ENCODE measurements around the gene POP7. TPM values are rescaled to one million over a fixed set of nuclear protein-coding genes. Genes with fewer than 3 reads are reported as not detected.
"Not testable (repeated sequence)": the region's sequence is repeated elsewhere in the genome, so short reads cannot be mapped to it uniquely, and the experiment has no call there.

Gene POP7
- total and polyA plus RNA-seq, 8 donors: 23.3 to 70.1 (median 38.7) TPM; not detected in 1

DNA sequence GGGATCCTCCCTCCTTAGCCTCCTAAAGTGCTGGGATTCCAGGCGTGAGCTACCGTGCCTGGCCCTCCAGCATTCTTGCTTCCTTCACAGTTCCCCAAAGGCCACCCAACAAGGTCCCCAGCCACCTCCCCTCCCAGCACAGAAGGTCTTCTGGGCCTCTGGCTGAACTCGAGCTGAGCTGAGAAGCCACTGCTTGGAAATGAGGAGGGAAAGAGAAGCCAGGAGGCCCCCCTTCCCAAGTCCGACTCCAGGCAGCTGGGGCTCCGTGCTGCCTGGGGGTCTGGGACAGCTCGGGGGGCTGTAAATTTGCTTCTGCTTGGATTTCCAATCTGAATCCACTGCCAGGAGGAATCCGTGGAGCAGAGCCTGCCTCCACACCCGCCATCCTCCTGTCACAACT lies 8.8 kb downstream of the POP7 start:
- Histone ChIP-seq H3K27me3 (peaks cover 0 to 19% (median 8%) of the 10 kb centered on the region in 3 donors), H3K9me3 (peaks cover 0 to 7% (median 0%) of the 10 kb centered on the region in 4 donors), H3K4me3 (no peak overlapping the region), H3K27ac (no peak overlapping the region), H3K36me3 (no peaks in the 10 kb centered on the region), H3K4me1 (no peaks in the 10 kb centered on the region)
- DNase-seq: no peak
- TF ChIP-seq POLR2AphosphoS5 (IDR thresholded peaks at IDR 0.05) (no peak), EP300 (IDR thresholded peaks at IDR 0.05) (no peak), POLR2A (IDR thresholded peaks at IDR 0.05) (no peak)
- TF ChIP-seq, protein P1, sequence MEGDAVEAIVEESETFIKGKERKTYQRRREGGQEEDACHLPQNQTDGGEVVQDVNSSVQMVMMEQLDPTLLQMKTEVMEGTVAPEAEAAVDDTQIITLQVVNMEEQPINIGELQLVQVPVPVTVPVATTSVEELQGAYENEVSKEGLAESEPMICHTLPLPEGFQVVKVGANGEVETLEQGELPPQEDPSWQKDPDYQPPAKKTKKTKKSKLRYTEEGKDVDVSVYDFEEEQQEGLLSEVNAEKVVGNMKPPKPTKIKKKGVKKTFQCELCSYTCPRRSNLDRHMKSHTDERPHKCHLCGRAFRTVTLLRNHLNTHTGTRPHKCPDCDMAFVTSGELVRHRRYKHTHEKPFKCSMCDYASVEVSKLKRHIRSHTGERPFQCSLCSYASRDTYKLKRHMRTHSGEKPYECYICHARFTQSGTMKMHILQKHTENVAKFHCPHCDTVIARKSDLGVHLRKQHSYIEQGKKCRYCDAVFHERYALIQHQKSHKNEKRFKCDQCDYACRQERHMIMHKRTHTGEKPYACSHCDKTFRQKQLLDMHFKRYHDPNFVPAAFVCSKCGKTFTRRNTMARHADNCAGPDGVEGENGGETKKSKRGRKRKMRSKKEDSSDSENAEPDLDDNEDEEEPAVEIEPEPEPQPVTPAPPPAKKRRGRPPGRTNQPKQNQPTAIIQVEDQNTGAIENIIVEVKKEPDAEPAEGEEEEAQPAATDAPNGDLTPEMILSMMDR (IDR thresholded peaks at IDR 0.05): no peak
- 75 to 78% (median 76%) methylated on average over 7 to 8 of the region's 8 CpGs for WGBS, 5 donors
- intact Hi-C loops (cut with DNase I; ENCODE audit: low total_unique reads): no loop called here

DNA sequence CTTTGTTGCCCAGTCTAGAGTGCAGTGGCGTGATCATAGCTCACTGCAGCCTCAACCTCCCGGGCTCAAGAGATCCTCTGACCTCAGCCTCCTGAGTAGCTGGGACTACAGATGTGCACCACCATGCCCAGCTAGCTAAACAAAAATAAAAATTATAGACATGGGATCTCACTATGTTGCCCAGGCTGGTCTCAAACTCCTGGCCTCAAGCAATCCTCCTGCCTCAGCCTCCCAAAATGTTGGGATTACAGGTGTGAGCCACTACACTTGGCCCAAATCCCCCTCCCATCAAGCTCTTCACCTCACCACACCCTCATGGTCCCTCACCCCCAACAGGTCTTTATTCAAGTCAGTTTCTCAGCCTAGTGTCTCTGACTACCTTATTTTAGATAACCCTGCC lies 11.2 kb downstream of the POP7 start:
- DNase-seq; H3K36me3 ChIP-seq; H3K9me3 ChIP-seq; H3K4me3 ChIP-seq; intact Hi-C loops (cut with DNase I; ENCODE audit: low total_unique reads); H3K27ac ChIP-seq: not testable (repeated sequence)
- Histone ChIP-seq H3K27me3 (peaks cover 7 to 43% (median 29%) of the 10 kb centered on the region in 3 donors), H3K4me1 (peaks cover 8 to 12% (median 10%) of the 10 kb centered on the region in 4 donors)
- WGBS, 5 donors: 86 to 100% (median 90%) methylated on average over 2 of the region's 2 CpGs

DNA sequence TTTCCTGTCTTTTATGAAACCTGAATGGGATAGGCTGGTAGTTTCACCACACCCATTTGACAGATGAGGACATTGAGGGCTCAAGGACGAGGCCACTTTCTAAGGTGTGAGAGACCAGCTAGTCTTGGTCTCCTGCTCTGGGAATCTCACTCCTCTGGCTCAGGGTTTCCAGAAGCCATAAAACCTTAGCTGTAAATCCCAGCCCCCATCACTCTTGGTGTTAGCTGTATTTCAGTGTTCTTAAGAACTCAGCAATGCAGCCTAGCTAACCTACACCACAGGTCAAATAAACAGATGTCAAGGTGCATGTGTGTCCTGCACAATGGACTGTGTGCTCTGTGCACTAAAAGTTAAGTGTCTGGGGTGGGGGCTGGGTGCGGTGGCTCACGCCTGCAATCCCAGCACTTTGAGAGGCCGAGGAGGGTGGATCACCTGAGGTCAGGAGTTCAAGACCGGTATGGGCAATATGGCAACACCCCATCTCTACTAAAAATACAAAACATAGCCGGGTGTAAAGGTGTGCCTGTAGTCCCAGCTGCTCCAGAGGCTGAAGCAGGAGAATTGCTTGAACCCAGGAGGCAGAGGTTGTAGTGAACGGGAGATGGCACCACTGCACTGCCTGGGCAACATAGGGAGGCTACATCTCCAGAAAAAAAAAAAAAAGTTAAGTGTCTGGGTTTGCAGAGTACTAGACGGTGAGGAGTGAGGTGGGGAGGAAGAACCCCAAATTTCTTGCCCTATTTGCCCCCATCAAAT lies 13.8 kb downstream of the POP7 start:
- no peak overlapping the region for H3K27ac ChIP-seq
- DNase-seq: no peak
- peaks cover 8 to 12% (median 10%) of the 10 kb centered on the region in 4 donors for H3K4me1 ChIP-seq
- no peak for TF ChIP-seq POLR2AphosphoS5 (IDR thresholded peaks at IDR 0.05)
- TF ChIP-seq POLR2A (IDR thresholded peaks at IDR 0.05): no peak
- TF ChIP-seq, protein P1 (IDR thresholded peaks at IDR 0.05): no peak
- TF ChIP-seq EP300 (IDR thresholded peaks at IDR 0.05): no peak
- H3K9me3 ChIP-seq: peaks cover 0 to 7% (median 0%) of the 10 kb centered on the region in 4 donors
- H3K4me3 ChIP-seq: no peak overlapping the region
- WGBS, 5 donors: 31 to 50% (median 39%) methylated on average over 8 of the region's 8 CpGs
- H3K27me3 ChIP-seq: peaks cover 7 to 69% (median 37%) of the 10 kb centered on the region in 3 donors
- intact Hi-C loops (cut with DNase I; ENCODE audit: low total_unique reads): no loop called here
- no peaks in the 10 kb centered on the region for H3K36me3 ChIP-seq

DNA sequence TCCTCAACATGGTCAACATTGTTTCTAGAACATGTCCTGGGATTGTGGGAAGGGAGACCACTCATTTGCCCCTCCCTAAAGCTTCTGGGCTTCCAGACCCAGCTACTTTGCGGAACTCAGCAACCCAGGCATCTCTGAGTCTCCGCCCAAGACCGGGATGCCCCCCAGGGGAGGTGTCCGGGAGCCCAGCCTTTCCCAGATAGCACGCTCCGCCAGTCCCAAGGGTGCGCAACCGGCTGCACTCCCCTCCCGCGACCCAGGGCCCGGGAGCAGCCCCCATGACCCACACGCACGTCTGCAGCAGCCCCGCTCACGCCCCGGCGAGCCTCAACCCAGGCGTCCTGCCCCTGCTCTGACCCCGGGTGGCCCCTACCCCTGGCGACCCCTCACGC lies 14.4 kb downstream of the POP7 start, which contains the start of gene EPO:
TSS of gene EPO (plus strand) at position 190 of the 392 bp plus-strand sequence. CDS start 513 bp downstream, outside the sequence.
- 2 to 6% (median 3%) methylated on average over 15 to 21 of the region's 21 CpGs for WGBS, 5 donors
- H3K27me3 ChIP-seq: peaks cover 7 to 70% (median 37%) of the 10 kb centered on the region in 3 donors
- DNase-seq: no peak

More for the DNA sequence above, 14.4 kb downstream of the POP7 start, which contains the start of gene EPO:
- Histone ChIP-seq H3K4me1 (peaks cover 8 to 17% (median 15%) of the 10 kb centered on the region in 4 donors), H3K9me3 (peaks cover 0 to 7% (median 0%) of the 10 kb centered on the region in 4 donors), H3K27ac (no peak within 1 kb of the TSS), H3K4me3 (peak within 1 kb of the TSS in 3 of 4 donors; percentile 10 to 28 (median 11)), H3K36me3 (no peaks in the 10 kb centered on the region)
- intact Hi-C loops (cut with DNase I; ENCODE audit: low total_unique reads): no loop called here
- no peak for TF ChIP-seq POLR2AphosphoS5 (IDR thresholded peaks at IDR 0.05)
- TF ChIP-seq EP300 (IDR thresholded peaks at IDR 0.05): no peak
- TF ChIP-seq, protein P1 (IDR thresholded peaks at IDR 0.05): no peak
- no peak for TF ChIP-seq POLR2A (IDR thresholded peaks at IDR 0.05)
